Measurements from ENCODE around the gene ENG.
"Not testable (repeated sequence)": the region's sequence is repeated elsewhere in the genome, so short reads cannot be mapped to it uniquely, and the experiment has no call there.

The ENG gene

DNA sequence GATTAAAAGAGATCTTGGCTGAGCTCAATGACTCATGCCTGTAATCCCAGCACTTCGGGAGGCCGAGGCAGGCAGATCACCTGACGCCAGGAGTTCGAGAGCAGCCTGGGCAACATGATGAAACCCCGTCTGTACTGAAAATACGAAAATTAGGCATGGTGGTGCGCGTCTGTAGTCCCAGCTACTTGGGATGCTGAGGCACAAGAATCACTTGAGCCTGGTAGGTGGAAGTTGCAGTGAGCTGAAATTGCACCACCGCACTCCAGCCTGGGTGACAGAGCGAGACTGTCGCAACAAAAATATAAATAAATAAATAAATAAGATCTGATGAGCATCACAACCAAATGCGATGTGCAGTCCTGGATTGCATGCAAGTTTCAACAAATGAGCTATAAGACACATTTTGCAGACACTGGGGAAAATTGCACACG, 8.7 kb upstream of the ENG start:
- no peak for DNase-seq (ENCODE audit: low read depth)

GRCh38 chr9:127862075-127863011, 7.9 kb upstream of the ENG start:
- DNase-seq (ENCODE audit: low read depth), result no peak

DNA sequence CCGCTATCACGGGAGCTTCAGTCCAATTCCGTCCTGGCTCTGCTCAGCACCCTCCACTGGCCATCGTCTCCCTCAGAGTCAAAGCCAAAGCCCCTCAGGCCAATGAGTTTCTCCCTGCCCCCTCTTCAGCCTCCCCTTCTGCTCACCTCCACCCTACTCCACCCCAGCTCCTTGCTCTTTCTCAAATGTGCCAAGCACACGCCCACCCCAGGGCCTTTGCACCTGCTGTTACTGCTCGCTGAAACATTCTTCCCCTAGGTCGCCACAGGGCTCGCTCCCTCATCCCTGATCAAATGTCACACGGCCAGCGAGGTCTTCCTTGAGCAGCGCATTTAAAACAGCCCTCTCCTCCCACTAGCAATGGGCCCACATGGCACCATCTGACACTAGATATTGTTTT, 6.3 kb upstream of the ENG start:
- DNase-seq (ENCODE audit: low read depth), result no peak

- DNase-seq (ENCODE audit: low read depth), result no peak
Measured at GRCh38 chr9:127860260-127860659, 5.8 kb upstream of the ENG start.

DNA sequence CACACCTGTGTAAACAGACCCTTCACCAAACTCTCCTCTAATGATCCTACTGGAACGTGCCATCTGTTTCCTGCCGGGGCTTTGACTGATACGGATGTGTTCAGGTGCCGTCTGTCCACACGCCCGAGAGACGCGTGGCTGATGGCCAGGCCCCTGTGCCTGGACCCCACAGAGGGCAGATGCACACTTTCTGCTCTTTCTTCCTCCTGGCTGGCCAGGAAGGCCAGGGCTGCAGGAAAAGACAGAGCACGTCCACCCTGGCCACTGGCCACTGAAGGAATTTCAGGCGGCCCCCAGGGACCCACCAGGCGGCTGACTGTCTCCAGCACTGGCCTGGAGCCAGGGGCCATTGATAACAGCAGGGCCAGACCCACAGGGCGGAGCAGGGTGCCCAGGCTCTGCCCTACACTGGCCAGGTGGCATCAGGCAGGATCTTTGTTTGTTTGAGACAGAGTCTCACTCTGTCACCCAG, 3.6 kb upstream of the ENG start:
- no peak for DNase-seq (ENCODE audit: low read depth)

DNA sequence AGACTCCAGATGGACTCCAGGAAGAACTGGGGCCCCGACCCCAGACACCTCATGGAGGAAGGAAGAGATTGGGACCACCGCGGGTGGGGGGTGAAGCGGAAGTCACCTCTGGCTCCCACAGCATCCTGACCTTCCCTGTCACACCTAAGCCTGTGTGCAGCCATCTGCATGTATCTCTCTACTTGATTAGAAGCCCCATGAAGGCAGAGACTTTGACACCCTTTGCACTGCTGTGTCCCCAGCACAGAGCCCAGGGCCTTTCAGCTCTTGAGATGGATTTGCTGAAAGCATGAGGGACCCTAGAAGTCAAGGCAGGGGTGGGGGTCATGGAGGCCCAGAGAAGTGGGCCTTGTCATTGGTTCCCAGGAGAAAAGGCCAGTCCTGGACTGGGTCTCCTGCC, 2.8 kb upstream of the ENG start:
- no peak for DNase-seq (ENCODE audit: low read depth)

DNA sequence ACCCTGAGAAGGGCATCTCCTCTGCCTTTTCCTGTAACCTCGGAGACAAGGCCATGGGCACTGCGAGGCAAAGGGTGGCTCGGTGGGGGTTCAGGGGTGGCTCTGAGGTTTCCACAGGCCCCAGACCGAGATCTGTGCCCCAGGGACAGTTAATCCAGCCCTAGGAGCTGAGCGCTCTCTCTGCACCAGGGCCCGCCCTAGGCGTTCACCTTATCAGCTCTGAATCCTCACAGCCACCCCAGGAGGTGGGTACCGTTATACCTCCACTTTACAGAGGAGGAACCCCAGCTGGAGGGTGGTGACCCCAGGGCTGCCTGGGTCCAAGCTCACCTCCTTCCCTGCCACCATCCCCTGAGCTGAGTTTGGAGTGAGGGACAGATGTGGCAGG, 2.3 kb upstream of the ENG start:
- no peak for DNase-seq (ENCODE audit: low read depth)

DNA sequence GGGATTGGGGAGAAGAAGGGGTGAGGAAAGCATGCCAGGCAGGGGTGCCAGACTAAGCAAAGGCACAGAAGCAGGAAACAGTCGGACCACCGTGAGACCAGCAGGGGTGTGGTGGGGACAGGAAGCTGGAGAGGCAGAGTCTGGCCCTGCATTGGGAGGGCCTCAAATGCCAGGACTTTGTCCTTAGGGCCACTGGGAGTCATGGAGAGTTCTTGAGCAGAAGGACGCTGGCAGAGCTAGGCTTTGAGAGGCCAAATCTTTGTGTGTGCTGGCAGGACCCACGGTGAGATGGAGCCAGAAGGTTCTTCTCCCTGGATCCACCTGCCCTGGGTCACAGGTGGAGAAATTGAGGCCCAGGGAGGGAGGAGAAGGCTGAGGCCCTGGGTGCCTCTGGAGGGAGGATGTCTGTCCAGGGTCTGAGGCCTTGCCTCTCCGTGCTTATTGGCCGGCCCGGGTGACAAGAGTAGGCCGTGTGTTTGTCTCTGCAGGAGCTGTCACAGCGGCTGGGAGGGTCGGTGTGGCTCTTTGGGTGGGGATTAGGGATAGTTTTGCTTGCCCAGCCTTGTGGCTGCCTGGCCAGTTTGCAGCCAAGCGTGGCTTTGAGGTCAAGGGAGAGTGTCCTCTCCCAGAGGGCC, 1.8 kb upstream of the ENG start:
- no peak for DNase-seq (ENCODE audit: low read depth)

- no peak for DNase-seq (ENCODE audit: low read depth)
Measured at GRCh38 chr9:127855522-127855921, 1.1 kb upstream of the ENG start.

DNA sequence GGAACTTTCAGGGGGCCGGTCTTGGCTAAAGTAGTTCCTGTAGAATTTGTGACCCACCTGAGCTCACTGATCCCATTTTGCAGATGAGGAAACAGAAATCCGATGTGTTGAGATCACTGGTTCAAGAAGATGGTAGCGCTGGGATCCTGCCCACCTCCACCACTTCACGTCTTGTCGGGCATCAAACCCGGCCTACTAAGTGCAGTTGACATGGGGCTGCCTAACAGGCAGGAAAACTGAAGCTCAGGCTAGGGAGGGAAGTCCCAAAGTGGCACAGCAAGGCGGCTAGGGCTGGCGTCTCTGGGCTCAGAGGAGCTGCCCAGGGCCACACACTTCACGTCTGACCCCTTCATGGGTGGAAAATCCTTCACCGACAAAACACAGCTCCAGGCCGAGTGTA, 502 bp upstream of the ENG start:
- DNase-seq (ENCODE audit: low read depth), result no peak

DNA sequence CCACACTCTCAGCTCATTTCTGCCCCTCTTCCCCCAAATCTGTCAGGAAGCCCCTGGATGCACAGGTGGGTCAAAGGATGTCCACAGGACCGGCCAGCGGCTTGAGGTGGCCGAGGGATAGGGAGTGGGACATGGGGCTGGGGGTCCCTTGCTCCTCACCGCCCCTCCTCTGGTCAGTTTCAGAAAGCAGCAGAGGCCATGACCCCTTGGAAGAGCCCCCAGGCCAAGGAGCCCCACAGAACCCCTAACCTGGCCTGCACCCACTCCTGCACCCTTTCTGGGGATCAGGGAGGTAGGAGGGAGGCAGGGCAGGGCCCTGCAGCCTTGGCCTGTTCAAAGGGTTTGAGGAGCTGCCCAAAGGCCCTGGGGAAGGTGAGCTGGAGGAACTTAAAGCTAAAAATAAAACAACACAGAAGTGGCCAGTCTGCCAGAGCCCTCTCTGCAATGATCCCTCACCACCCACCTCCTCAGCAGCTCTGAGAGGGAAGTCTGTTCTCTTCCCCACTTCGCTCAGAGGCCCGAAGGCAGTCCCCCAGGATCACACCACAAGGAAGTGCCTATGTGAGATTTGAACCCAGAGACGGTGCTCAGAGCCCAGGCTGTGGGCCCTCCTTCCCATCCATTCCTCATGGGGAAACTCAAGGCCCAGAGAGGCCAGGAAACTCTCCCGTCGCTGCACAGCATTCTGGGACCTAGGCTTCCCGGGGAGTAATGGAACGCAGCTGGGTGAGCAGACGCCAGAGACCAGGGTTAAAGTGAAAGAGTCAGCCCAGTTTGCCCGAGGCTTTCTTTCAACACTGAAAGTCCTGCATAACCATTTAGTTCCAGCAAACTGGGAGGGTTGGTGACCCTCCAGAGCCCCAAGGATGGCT, 910 bp downstream of the ENG start:
- peak; percentile 26 for DNase-seq (ENCODE audit: low read depth)

DNA sequence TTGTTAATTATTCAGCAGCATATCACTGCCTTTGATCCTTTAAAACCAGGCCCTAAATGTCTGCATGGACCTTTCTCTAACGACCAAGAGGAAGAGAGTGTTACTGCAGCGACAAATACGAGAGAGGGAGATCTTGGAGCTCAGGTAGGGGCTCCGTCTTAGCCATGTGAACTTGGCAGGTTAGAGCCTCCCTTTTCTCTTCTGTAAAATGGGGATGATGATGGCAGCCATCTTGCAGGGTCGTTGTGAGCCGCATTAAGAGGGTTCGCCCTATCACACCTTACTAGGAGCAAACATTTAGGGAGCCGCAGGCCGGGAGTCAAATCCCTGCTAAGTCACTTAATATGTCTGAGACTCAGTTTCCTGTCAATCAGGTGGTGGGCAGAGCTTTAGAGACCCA, 1.6 kb downstream of the ENG start:
- DNase-seq (ENCODE audit: low read depth), result no peak

DNA sequence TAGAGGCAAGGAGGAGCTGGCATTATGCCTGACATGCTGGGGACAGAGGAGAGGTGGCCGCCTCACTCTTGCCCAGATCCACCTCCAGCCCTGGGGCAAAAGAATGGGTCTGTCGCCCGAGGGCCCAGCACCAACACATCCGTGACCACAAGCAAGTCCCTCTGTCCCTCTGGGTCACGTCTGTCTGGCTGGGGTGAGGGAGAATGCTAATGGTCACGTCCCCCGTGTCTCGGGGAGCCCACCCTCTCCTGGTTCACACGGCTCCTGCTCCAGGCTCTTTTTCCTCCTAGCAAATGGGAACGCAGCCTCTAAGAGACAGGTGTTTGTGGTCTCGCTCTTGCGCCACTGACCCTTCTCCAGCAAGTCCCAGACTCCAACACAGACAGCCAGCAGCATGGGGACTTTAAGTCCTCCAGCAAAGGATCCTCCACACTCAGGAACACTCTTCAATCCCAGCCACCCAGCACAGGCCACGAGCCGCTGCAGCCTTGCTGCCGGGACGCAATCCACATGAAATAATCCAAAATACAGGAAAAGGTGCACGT, 4.1 kb downstream of the ENG start:
- no peak for DNase-seq (ENCODE audit: low read depth)

GRCh38 chr9:127848756-127849504, 5.5 kb downstream of the ENG start:
- DNase-seq (ENCODE audit: low read depth), result no peak

DNA sequence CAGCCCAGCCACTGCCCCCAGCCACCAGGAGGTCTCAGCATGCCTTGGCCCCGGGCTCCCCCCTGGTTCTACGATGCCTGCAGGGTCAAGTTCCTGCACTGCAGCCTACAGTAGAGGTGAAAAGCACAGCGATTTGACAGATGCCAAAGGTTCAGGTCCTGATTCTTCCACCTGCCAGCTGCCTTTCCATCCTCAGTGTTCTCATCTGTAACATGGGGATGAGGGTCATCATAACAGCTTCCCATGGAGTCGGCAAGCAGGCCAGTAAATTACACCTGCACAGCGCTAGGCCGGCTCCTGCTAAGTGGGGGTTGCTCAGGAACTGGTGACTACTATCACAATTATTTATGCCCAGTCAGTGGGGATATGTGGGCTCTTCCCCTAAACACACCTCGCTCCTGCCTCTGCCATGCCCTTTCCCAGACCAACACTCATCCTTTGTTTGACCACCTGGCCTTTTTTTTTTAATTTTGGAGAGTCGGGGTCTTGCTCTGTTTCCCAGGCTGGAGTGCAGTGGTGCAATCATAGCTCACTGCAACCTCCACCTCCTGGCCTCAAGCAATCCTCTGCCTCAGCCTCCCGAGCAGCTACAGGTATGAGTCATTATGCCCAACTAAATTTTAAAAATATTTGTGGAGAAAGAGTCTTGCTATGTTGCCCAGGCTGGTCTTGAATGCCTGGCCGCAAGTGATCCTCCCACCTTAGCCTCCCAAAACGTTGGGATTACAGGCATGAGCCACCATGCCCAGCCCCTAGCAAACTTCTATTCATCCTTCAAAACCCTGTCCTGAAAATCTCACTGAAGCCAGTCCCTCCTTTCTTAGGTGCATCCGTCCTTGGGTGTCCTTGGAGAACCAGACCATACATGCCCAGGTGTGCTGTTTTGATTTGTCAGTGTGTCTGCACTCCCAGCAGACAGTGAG, 6.4 kb downstream of the ENG start:
- no peak for DNase-seq (ENCODE audit: low read depth)

- no peak for DNase-seq (ENCODE audit: low read depth)
Measured at GRCh38 chr9:127847178-127847510, 7.3 kb downstream of the ENG start.

GRCh38 chr9:127846443-127847177, 7.8 kb downstream of the ENG start:
- DNase-seq (ENCODE audit: low read depth), result no peak

DNA sequence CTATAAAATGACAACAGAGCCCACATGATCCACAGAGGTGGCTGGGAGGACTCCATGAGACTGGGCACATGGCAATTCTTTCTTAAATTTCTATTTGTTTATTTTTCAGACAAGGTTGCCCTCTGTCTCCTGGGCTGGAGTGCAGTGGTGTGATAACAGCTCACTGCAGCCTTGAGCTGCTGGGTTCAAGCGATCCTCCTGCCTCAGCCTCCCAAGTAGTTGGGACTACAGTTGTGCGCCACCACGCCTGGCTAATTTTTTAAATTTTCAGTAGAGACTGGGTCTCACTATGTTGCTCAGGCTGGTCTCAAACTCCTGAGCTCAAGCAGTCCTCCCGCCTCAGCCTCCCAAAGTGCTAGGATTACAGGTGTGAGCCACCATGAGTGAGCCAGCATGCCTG, 8.8 kb downstream of the ENG start:
- not testable (repeated sequence) for DNase-seq (ENCODE audit: low read depth)

DNA sequence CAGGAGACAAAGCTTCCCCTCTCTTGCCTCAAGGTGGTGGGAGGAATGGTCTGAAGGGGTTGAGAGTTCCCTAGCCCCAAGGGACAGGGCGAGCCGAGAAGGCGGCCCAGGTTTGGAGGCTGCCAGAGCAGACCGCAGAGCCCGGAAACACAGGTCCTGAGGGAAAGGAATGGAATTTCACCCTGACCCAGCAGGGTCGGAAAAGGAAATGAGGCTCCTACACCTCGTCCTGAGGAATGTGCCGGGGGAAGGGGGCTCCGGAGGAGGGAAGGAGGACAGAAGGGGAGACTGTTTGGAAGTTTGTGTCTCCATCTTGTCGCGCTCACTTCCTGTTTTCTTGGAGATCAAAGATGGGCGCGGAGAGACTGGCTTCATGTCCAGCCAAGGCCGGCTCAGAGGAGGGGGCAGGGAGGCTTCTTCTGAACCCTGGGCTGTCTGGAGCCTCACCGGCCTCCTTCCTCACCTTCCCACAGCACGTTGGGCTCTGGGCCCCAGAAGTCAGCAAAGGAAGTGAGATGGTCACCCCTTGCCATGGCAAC, 9.6 kb downstream of the ENG start:
- DNase-seq (ENCODE audit: low read depth), result peak; percentile 53
